Hepatocyte (in vitro differentiated cells): Measurements from ENCODE around the gene UBE3C.

Experiments
- EZH2phosphoT487 ChIP-seq: fragments of 200-600 bp; sonication (generic); IDR thresholded peaks from one replicate; pipeline ENCODE4 v1.6.1; 2018; ENCODE audit warnings: antibody characterized with exemption, mild to moderate bottlenecking, low read depth, moderate library complexity; ENCODE audit not compliant: unreplicated experiment, severe bottlenecking
- TF ChIP-seq, protein P1 (sequence below): fragments of 200-600 bp; sonication (generic); IDR thresholded peaks from 2 replicates; pipeline ENCODE4 v1.5.1; 2016; ENCODE audit warnings: antibody characterized with exemption, mild to moderate bottlenecking; ENCODE audit not compliant: poor library complexity

DNA sequence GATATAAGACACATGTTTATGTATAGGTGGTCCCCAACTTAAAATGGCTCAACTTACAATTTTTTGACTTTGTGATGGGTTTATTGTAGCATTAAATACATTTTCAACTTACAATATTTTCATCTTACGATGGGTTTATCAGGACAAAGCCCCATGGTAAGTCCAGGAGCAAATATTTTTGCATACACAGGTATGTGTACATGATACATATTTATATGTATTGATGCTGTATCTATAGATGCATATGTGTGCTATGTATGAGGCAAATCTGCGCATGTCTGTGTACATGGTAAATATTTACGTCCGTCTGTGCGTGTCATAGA is 664 bp upstream of the UBE3C start:
- TF ChIP-seq, protein P1, sequence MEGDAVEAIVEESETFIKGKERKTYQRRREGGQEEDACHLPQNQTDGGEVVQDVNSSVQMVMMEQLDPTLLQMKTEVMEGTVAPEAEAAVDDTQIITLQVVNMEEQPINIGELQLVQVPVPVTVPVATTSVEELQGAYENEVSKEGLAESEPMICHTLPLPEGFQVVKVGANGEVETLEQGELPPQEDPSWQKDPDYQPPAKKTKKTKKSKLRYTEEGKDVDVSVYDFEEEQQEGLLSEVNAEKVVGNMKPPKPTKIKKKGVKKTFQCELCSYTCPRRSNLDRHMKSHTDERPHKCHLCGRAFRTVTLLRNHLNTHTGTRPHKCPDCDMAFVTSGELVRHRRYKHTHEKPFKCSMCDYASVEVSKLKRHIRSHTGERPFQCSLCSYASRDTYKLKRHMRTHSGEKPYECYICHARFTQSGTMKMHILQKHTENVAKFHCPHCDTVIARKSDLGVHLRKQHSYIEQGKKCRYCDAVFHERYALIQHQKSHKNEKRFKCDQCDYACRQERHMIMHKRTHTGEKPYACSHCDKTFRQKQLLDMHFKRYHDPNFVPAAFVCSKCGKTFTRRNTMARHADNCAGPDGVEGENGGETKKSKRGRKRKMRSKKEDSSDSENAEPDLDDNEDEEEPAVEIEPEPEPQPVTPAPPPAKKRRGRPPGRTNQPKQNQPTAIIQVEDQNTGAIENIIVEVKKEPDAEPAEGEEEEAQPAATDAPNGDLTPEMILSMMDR, result no peak
- no peak for TF ChIP-seq EZH2phosphoT487
